ENCODE results near the gene CDHR5.
"Not testable (repeated sequence)": the region's sequence is repeated elsewhere in the genome, so short reads cannot be mapped to it uniquely, and the experiment has no call there.

CDHR5 gene

GRCh38 chr11:581752-582151 is 43.0 kb downstream of the CDHR5 start:
- DNase-seq = no peak

- DNase-seq = no peak
Observed at GRCh38 chr11:581342-581741, 43.4 kb downstream of the CDHR5 start.

GRCh38 chr11:579830-580601 is 44.7 kb downstream of the CDHR5 start:
- no peak for DNase-seq

GRCh38 chr11:578276-579035 is 46.3 kb downstream of the CDHR5 start:
- no peak for DNase-seq

- no peak for DNase-seq
Observed at GRCh38 chr11:577611-577894, 47.2 kb downstream of the CDHR5 start.

GRCh38 chr11:576811-577610 is 47.7 kb downstream of the CDHR5 start:
- DNase-seq = no peak

- peak; percentile 96 for DNase-seq
Observed at GRCh38 chr11:575996-576768, 48.6 kb downstream of the CDHR5 start, which contains the start of gene PHRF1. PHRF1 (plus strand) TSS chr11:576470; CDS start chr11:581513, 5,043 bp downstream.

- DNase-seq = no peak
Observed at GRCh38 chr11:575313-575995, 49.3 kb downstream of the CDHR5 start.

GRCh38 chr11:574632-575312 is 50.0 kb downstream of the CDHR5 start:
- no peak for DNase-seq

- DNase-seq = not testable (repeated sequence)
Observed at GRCh38 chr11:574031-574570, 50.7 kb downstream of the CDHR5 start.

- no peak for DNase-seq
Observed at GRCh38 chr11:573146-573759, 51.5 kb downstream of the CDHR5 start.

- DNase-seq = no peak
Observed at GRCh38 chr11:571802-572185, 53.0 kb downstream of the CDHR5 start.

GRCh38 chr11:569158-569885 is 55.4 kb downstream of the CDHR5 start:
- DNase-seq = no peak

- peak; percentile 95 for DNase-seq
Observed at GRCh38 chr11:568306-569157, 56.2 kb downstream of the CDHR5 start.

- DNase-seq = no peak
Observed at GRCh38 chr11:567629-568292, 57.0 kb downstream of the CDHR5 start.

GRCh38 chr11:567011-567628 is 57.6 kb downstream of the CDHR5 start:
- no peak for DNase-seq
